ENCODE results near the gene INPP4A.

- TF ChIP-seq CTCF (IDR thresholded peaks at IDR 0.05) (no peak), BHLHE40 (IDR thresholded peaks at IDR 0.05; ENCODE audit: low read depth, low read length) (no peak), REST (IDR thresholded peaks at IDR 0.05) (no peak)
These were observed 116.4 kb downstream of the INPP4A start for GRCh38 chr2:98561018-98561417.
